CD4-positive, alpha-beta T cell treated with Interleukin-2 at 100 ng/mL for 4 hours (primary cell): ENCODE data around the gene FRZB.

Source experiments
- DNase-seq: peaks from one replicate; pipeline ENCODE4 v3.0.0-alpha.2; 2020; ENCODE audit warnings: low spot score

The FRZB gene

DNA sequence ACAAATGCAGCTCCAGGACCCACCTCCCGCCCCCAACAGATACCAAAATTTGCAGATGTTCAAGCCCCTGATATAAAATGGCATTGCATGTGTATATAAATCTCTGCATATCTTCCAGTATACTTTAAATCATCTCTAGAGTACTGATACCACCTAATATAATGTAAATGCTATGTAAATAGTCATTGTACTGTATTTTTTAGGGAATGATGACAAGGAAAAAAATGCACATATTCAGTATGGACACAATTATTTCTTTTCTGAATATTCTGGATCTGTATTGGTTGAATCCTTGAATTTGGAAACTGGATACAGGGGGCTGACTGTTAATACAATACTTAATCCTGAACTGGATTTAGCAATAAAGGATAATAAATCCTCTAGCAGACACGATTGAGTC lies 67.7 kb downstream of the FRZB start:
- DNase-seq = no peak

DNA sequence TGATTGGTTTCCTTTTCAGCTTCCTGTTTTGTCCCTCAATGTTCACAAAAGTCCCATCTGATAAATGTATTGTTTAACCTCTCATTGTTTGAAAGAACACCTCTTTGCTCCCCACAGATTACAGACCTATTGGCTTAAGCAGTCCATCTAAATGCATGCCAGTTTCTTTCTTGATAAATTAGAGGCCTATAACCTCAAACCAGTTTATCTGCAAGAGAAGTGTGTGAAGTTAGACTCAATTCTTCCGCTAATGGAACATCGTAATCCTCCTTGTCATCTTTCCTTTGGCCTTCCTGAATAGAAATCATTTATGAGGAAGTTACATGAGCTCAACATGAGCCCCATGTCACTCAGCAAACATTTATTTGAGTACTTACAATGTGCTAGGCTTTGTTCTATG lies 74.0 kb downstream of the FRZB start:
- no peak for DNase-seq

DNA sequence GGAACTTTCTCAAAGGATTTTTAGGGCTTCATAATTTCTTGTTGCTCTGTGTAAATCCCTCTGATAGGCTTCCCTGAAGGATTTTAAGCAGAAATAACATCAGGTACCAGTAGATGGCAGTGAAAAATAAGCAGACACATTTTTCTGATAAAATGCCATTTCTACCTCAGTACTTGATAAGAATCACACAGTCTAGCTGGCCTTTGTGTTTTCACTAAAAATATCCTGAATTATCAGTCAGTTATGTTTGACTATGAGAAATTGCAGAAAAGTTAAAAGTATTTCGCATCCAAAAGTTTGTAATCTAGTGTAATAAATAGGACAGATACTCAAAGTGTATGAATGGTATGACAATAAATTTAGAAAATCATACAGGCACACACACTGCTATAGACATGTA lies 81.7 kb downstream of the FRZB start:
- no peak for DNase-seq

DNA sequence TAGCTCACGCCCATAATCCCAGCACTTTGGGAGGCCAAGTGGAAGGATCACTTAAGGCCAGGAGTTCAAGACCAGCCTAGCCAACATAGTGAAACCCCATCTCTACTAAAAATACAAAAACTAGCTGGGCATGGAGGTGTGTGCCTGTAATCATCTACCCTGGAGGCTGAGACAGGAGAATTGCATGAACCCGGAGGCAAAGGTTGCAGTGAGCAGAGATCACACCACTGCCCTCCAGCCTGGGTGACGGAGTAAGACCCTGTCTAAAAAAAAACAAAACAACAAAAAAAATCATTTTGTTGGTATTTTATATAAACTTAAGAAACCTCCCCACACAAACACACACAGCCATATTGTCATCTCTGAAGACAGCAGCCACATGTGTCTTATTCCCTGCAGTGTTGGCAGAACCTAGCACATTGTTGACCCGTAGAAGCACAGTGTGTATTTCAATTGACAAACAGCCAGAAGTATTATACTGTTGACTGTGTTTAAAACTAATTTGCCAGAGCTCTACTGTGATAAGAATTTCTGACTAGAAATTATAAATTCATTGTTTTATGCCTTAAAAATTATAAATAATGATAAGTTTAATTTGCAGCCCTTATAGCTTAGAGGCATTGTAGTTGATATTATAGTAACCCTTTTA lies 82.3 kb downstream of the FRZB start:
- no peak for DNase-seq
